Skeletal muscle tissue (tissue), 4 donors: ENCODE measurements around the gene LBR. TPM values are rescaled to one million over a fixed set of nuclear protein-coding genes. Genes with fewer than 3 reads are reported as not detected.
"Not testable (repeated sequence)": the region's sequence is repeated elsewhere in the genome, so short reads cannot be mapped to it uniquely, and the experiment has no call there.

Source experiments
- H3K27ac ChIP-seq: one replicate; pipeline ENCODE4 v1.7.0; 2013; ENCODE audit warnings: mild to moderate bottlenecking, low read depth, low read length, inconsistent platforms
- H3K27me3 ChIP-seq, 3 donors: one replicate each; pipeline ENCODE4 v1.7.0; 2013; ENCODE audit warnings: low read length in 3 of 3; ENCODE audit not compliant: control insufficient read depth in 3 of 3, insufficient read depth in 3 of 3
- H3K36me3 ChIP-seq, 3 donors: one replicate each; pipeline ENCODE4 v1.7.0; 2013; ENCODE audit warnings: low read length in 3 of 3; ENCODE audit not compliant: control insufficient read depth in 3 of 3, insufficient read depth in 3 of 3
- H3K4me1 ChIP-seq, 3 donors: one replicate each; pipeline ENCODE4 v1.7.0; 2013; ENCODE audit warnings: low read length in 3 of 3, mild to moderate bottlenecking in 3 of 3; ENCODE audit not compliant: control insufficient read depth in 3 of 3, insufficient read depth in 3 of 3
- H3K4me3 ChIP-seq, 3 donors: one replicate each; pipeline ENCODE4 v1.7.0; 2013; ENCODE audit warnings: low read length in 3 of 3
- H3K9ac ChIP-seq, 3 donors: one replicate each; pipeline ENCODE4 v1.7.0; 2013; ENCODE audit warnings: low read length in 3 of 3, mild to moderate bottlenecking in 3 of 3, moderate library complexity in 2 of 3, low read depth in 1 of 3
- H3K9me3 ChIP-seq, 3 donors: one replicate each; pipeline ENCODE4 v1.7.0; 2013; ENCODE audit warnings: low read length in 3 of 3; ENCODE audit not compliant: control insufficient read depth in 3 of 3
- total RNA-seq: library from RNA; depleted of rRNA; stranded (reverse); fragments of >200 nt; gene quantifications from one replicate; pipeline ENCODE4 v1.2.3, GENCODE V29; 2014
- donor health status: Osteomylitis.

Gene LBR
- 39.7 TPM for total RNA-seq

DNA sequence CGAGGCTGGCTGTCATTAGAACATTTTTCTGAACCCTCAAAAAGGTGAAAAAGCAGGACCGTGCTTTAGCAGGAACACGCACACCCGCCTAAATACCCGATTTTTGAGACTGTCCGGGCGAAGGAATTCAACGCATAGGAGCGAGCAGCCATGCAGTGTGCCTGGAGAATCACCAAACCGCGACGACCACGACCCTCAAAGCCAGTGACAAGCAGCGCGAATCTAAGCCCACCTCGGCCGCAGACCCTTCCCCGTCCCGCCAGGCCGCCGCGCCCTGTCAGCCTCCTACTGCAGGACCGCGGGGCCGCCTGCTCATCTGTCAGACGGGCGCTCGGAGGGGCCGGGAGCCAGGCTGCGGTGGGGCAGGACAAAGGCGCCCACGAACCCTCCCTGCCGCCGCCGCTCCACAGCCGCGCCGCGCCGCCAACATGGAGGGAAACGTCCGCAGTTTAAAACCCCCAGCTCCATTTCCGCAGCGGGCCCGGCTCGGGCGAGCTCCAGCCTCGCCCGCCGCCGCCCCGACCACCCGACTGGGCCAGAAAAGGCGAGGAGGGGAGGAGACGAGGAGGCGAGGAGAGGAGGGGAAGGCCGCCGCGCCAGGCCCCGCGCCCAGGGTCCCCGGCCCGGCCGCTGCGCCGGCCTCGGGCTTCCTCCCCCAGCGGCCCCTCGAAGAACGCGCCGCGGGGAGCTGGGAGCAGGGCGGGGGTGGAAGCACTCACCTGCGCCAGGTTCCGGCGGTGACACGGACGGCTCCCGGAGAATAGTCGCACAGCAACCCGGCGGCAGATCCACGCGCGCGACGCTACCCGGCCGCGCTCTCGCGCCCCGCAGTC lies at the start of gene LBR:
TSS of gene LBR (minus strand) at position 804 of the 833 bp plus-strand sequence. CDS start 3,963 bp downstream, outside the sequence.
- Histone ChIP-seq H3K27ac (peak within 1 kb of the TSS; percentile 78), H3K9me3 (no peaks in the 10 kb centered on the region), H3K4me1 (peaks cover 15 to 29% (median 27%) of the 10 kb centered on the region in 3 donors), H3K9ac (peak within 1 kb of the TSS; percentile 80 to 83 (median 80)), H3K27me3 (no peaks in the 10 kb centered on the region), H3K36me3 (no peaks in the 10 kb centered on the region), H3K4me3 (peak within 1 kb of the TSS; percentile 88 to 94 (median 94))

DNA sequence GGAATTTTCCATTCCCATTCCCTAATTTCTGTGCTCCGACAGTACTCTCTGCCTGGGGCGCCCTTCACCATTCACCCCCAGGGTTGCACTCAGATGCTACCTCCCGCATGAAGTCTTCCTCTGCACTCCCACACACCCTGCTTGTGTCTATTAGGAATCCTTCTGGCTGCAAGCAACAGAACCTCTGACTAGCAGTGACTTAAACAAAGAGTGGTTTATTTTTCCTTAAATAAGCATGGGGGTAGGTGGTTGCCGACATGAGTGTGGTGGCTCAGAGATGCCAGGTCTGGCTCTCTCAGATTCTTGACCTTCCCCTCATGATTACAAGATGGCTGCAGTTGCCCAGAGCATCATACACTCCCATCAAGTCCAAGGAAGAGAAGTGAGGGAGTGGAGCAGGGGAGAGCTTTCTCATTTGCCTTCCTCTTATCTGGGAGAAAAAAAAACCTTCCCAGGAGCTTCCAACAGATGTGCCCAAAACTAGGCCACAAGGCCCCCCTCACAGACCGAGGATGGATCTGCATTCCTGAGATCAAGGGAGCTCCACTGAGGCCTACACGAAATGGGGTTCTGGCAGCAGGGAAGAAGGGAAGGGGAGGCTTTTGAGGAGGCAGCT lies 49.6 kb upstream of the LBR start:
- Histone ChIP-seq H3K9me3 (no peaks in the 10 kb centered on the region), H3K27me3 (no peaks in the 10 kb centered on the region), H3K27ac (no peak overlapping the region), H3K4me3 (no peak overlapping the region), H3K36me3 (no peaks in the 10 kb centered on the region), H3K4me1 (peaks cover 6 to 9% (median 9%) of the 10 kb centered on the region in 3 donors), H3K9ac (no peak overlapping the region)

DNA sequence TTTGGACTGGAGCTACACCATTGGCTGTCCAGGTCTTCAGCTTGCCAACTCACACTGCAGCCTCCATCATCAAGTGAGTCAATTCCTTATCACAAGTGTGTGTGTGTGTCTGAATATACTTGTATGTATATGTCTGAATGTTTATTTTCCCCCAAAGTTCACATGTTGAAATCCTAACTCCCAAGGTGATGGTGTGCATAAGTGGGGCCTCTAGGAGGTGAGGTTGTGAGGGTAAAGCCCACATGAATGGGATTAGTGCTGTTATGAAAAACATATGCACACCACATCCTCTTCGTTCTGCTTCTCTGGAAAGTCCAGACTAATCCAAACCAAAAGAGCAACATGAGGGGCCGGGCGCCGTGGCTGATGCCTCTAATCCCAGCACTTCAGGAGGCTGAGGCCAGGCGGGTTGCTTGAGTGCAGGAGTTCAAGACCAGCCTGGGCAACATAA lies 48.7 kb upstream of the LBR start:
- H3K4me1 ChIP-seq = peaks cover 6 to 9% (median 7%) of the 10 kb centered on the region in 3 donors
- no peaks in the 10 kb centered on the region for H3K9me3 ChIP-seq
- H3K27ac ChIP-seq = no peak overlapping the region
- no peaks in the 10 kb centered on the region for H3K27me3 ChIP-seq
- no peak overlapping the region for H3K9ac ChIP-seq
- no peak overlapping the region for H3K4me3 ChIP-seq
- no peaks in the 10 kb centered on the region for H3K36me3 ChIP-seq

DNA sequence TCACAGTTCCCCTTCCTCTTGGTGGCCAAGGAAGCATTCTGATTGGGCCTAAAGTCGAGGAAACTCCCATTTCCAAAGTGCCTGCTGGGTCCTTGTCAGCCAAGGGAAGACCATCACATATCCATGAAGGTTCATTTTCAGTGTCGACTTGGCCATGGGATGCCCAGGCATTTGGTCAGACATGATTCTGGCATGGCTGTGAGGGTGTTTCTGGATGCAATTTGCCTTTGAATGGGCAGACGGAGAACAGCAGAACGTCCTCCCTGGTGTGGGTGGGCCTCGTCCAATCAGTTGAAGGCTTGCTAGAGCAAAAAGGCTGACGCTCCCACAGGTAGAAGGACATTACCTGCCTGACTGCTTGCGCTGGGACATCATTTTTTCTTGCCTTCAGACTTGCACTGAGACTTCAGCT lies 48.3 kb upstream of the LBR start:
- no peaks in the 10 kb centered on the region for H3K36me3 ChIP-seq
- peaks cover 6 to 9% (median 7%) of the 10 kb centered on the region in 3 donors for H3K4me1 ChIP-seq
- H3K9ac ChIP-seq = no peak overlapping the region
- H3K27me3 ChIP-seq = no peaks in the 10 kb centered on the region
- H3K4me3 ChIP-seq = no peak overlapping the region
- no peaks in the 10 kb centered on the region for H3K9me3 ChIP-seq
- no peak overlapping the region for H3K27ac ChIP-seq

DNA sequence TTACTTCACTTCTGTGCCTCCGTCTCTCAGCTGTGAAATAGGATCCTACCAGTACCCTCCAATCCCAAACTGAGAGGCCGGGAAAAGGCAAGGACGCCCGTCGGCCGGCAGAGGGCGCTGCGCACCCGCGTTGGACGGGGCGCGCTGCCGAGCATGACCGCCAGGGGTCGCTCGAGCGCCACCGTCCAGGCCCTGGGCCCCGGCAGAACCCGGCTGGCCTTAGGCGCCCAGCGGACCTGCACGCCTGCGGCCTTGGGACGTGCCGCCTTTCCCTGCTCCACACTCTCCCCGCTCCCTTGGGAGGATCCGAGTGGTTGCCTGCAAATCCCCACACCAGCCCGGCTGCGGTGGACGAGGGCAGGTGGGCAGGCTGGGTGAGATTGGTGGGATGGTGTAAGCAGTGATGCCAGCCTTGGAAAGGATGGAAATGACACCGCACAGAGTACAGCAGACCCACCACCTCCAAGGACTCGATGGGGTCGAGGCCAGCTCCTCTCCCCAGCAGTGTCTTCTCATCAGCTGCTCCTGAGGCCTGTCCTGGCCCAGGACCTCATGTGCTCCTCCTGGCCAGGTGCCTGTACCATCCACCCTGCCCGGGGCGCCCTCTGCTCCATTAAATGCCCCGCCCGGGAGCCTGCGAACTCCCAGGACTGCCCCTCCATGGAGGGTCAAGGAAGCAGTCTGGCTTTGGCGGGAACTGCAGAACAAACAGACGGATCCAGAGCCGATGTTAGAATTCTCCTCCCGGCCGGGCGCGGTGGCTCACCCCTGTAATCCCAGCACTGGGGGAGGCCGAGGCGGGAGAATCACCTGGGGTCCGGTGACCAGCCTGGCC lies 47.4 kb upstream of the LBR start:
- H3K4me3 ChIP-seq = peak overlapping the region; percentile 49 to 69 (median 68)
- H3K27me3 ChIP-seq = no peaks in the 10 kb centered on the region
- H3K27ac ChIP-seq = no peak overlapping the region
- H3K9me3 ChIP-seq = no peaks in the 10 kb centered on the region
- H3K36me3 ChIP-seq = no peaks in the 10 kb centered on the region
- H3K4me1 ChIP-seq = peaks cover 7 to 9% (median 8%) of the 10 kb centered on the region in 3 donors
- peak overlapping the region in 2 of 3 donors; percentile 59 to 72 for H3K9ac ChIP-seq

DNA sequence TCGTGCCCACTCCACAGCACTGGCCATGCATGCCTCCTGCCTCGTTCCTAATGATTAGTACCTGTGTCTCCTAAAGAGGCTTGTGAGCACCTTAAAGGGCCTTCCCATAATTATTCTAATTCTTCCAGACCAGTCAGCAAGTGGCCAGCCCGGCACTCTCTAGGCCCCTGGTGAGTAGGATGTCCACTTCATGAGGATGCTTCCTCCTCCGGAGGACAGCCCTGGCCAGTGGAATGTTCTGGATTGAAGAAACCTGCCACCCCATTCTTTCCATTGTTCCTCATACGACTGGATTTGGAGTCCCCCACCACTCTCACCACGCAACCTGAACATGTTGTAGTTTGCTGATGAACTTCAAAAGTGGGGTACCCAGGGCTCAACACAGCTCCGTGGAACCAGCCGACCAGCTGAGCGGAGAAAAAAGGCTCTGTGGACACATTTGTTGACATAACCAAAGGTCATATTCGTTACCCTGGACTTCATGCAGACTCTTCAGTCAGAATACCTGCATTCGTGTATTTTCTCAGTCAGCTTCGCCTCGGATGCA lies 46.7 kb upstream of the LBR start:
- Histone ChIP-seq H3K27ac (no peak overlapping the region), H3K9me3 (no peaks in the 10 kb centered on the region), H3K27me3 (no peaks in the 10 kb centered on the region), H3K4me1 (peaks cover 7 to 9% (median 8%) of the 10 kb centered on the region in 3 donors), H3K4me3 (no peak overlapping the region), H3K36me3 (no peaks in the 10 kb centered on the region), H3K9ac (peak overlapping the region in 1 of 3 donors; percentile 50)

DNA sequence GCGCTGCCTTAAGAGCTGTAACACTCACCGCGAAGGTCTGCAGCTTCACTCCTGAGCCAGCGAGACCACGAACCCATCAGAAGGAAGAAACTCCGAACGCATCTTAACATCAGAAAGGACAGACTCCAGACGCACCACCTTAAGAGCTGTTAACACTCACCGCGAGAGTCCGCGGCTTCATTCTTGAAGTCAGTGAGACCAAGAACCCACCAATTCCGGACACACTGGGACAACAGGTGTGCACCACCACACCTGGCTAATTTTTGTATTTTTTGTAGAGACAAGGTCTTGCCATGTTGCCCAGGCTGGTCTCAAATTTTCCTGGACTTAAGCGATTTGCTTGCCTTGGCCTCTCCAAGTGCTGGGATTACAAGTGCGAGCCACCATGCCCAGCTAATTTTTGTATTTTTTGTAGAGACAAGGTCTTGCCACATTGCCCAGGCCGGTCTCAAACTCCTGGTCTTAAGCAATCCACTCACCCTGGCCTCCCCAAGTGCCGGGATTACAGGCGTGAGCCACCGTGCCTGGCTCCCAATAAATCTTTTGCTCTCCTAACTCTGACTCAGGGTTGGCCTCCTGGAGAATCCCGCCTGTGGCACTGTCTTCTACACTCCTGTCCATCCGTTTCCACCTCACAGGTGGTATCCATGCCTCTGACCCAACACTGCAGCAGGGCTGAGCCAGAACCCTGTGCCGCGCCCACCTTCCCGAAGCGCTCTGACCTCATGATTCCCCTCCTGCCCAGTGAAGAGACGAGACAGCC lies 46.0 kb upstream of the LBR start:
- H3K9ac ChIP-seq = peak overlapping the region in 1 of 3 donors; percentile 3
- H3K9me3 ChIP-seq, H3K4me3 ChIP-seq, H3K27ac ChIP-seq, H3K36me3 ChIP-seq, H3K27me3 ChIP-seq, H3K4me1 ChIP-seq: not testable (repeated sequence)

DNA sequence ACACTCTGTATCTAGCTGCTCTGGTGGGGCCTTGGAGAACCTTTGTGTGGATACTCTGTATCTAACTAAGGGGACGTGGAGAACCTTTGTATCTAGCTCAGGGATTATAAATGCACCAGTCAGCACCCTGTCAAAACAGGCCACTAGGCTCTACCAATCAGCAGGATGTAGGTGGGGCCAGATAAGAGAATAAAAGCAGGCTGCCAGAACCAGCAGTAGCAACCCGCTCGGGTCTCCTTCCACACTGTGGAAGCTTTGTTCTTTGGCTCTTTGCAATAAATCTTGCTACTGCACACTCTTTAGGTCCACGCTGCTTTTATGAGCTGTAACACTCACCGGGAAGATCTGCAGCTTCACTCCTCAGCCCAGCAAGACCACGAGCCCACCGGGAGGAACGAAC lies 45.4 kb upstream of the LBR start:
- not testable (repeated sequence) for H3K9ac ChIP-seq, H3K27me3 ChIP-seq, H3K27ac ChIP-seq, H3K9me3 ChIP-seq, H3K36me3 ChIP-seq, H3K4me3 ChIP-seq
- peaks cover 7 to 11% (median 9%) of the 10 kb centered on the region in 3 donors for H3K4me1 ChIP-seq
